ENCODE measurements around the gene CDK14.

Gene CDK14

GRCh38 chr7:90736316-90736715, 140.2 kb downstream of the CDK14 start:
- TF ChIP-seq, protein P1, sequence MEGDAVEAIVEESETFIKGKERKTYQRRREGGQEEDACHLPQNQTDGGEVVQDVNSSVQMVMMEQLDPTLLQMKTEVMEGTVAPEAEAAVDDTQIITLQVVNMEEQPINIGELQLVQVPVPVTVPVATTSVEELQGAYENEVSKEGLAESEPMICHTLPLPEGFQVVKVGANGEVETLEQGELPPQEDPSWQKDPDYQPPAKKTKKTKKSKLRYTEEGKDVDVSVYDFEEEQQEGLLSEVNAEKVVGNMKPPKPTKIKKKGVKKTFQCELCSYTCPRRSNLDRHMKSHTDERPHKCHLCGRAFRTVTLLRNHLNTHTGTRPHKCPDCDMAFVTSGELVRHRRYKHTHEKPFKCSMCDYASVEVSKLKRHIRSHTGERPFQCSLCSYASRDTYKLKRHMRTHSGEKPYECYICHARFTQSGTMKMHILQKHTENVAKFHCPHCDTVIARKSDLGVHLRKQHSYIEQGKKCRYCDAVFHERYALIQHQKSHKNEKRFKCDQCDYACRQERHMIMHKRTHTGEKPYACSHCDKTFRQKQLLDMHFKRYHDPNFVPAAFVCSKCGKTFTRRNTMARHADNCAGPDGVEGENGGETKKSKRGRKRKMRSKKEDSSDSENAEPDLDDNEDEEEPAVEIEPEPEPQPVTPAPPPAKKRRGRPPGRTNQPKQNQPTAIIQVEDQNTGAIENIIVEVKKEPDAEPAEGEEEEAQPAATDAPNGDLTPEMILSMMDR (IDR thresholded peaks at IDR 0.05; ENCODE audit: low read depth, low read length), result no peak
- Histone ChIP-seq H3K4me1 (no peaks in the 10 kb centered on the region), H3K4me3 (ENCODE audit: low read depth, low read length) (no peak overlapping the region)

DNA sequence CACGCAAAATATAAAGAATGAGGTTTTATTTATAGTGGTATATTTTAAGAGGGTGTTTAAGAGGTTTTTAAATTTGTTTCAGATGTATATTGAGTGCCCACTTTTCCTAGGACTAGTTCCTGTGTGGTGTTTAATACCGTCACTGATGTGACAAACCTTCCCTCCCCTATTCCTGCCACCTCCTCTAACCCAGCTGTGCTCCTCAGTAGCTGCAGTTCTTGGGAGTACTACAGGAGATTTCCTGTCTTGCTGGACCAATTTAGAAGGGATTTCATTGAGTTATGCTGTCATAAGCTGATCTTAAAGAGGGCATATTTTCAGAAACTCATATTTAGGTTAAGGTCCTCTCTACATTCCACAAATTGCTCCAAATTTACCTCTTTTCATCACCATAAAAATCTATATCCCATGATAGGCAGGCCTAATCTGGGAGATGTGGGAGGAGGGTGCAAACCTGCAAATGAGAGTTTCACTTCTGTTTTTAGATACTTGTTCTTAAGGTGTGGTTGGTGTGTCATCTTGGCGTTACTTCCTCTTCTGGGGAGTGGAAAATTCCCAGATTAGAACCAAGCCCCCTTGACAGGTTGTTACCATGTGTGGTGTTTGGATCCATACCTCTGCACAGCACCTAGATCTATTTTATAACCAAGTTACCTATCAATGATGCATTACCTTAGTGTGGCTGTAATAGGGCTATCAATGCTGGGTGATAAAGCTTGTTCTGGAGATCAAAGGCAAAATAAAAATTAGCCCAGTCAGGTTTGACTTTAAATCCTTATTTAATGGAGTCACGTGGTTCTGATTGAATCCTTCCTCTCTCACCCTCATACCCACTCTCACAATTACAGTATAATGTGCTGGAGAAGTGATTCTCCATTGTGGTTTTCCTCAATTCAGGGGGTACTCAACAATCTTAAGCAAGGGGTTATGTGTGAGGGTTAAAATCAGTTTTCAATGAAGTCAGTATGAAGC, 141.1 kb downstream of the CDK14 start:
- DNase-seq, result no peak
- H3K9me3 ChIP-seq, result no peaks in the 10 kb centered on the region
- H3K27me3 ChIP-seq, result no peaks in the 10 kb centered on the region
- TF ChIP-seq, protein P1 (IDR thresholded peaks at IDR 0.05; ENCODE audit: low read depth, low read length), result no peak
- no peaks in the 10 kb centered on the region for H3K4me1 ChIP-seq
- no peak overlapping the region for H3K4me3 ChIP-seq (ENCODE audit: low read depth, low read length)
- no peaks in the 10 kb centered on the region for H3K36me3 ChIP-seq

More at GRCh38 chr7:90736316-90736715, 140.2 kb downstream of the CDK14 start:
- no peaks in the 10 kb centered on the region for H3K27me3 ChIP-seq
- no peaks in the 10 kb centered on the region for H3K9me3 ChIP-seq
- no peak for DNase-seq
- H3K36me3 ChIP-seq, result no peaks in the 10 kb centered on the region

DNA sequence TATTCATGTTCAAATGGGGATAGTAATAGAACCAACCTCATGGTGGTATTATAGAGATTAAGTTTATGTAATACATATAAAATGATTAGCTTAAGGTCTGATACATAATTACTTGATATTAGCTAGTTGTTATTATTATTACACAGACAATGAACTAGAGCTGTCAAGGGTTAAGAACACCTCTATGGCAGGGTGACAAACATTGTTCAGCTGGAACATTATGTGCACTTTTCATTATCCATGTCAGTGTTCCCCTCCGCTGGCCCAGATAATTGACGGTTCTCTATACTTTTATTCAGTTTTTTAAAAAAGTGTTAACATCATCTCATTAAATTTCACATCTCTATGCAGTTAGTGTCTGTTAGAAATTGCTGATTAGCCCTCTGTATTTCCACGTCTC, 142.1 kb downstream of the CDK14 start:
- Histone ChIP-seq H3K9me3 (no peaks in the 10 kb centered on the region), H3K27me3 (no peaks in the 10 kb centered on the region), H3K36me3 (no peaks in the 10 kb centered on the region), H3K4me3 (ENCODE audit: low read depth, low read length) (no peak overlapping the region), H3K4me1 (no peaks in the 10 kb centered on the region)
- TF ChIP-seq, protein P1 (IDR thresholded peaks at IDR 0.05; ENCODE audit: low read depth, low read length), result no peak
- no peak for DNase-seq

- no peaks in the 10 kb centered on the region for H3K36me3 ChIP-seq
- no peaks in the 10 kb centered on the region for H3K4me1 ChIP-seq
- H3K27me3 ChIP-seq, result no peaks in the 10 kb centered on the region
- H3K4me3 ChIP-seq (ENCODE audit: low read depth, low read length), result no peak overlapping the region
- no peaks in the 10 kb centered on the region for H3K9me3 ChIP-seq
- DNase-seq, result no peak
- TF ChIP-seq, protein P1 (IDR thresholded peaks at IDR 0.05; ENCODE audit: low read depth, low read length), result no peak
Measured at GRCh38 chr7:90739716-90740115, 143.6 kb downstream of the CDK14 start.

GRCh38 chr7:90740386-90740785, 144.3 kb downstream of the CDK14 start:
- Histone ChIP-seq H3K9me3 (no peaks in the 10 kb centered on the region), H3K27me3 (no peaks in the 10 kb centered on the region), H3K4me1 (no peaks in the 10 kb centered on the region), H3K36me3 (no peaks in the 10 kb centered on the region), H3K4me3 (ENCODE audit: low read depth, low read length) (no peak overlapping the region)
- no peak for DNase-seq
- TF ChIP-seq, protein P1 (IDR thresholded peaks at IDR 0.05; ENCODE audit: low read depth, low read length), result no peak

DNA sequence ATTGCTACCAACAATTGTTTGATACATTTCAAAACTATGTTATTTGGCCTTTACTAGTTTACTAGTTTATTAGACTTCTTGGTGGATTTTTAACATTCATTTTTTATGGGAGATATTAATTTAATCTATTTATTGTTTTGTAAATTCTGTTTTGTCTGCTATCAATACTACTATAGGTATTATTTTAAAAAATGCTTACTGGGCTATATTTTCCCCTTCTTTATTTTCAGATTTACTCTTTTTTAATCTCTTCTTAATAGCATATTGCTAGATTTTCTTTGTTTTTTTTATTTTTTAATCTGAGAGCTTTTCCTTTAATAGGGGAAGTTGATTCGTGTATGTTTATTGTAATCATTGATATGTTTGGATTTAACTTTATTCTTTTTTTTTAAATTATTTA, 147.5 kb downstream of the CDK14 start:
- Histone ChIP-seq H3K9me3 (no peaks in the 10 kb centered on the region), H3K27me3 (no peaks in the 10 kb centered on the region), H3K36me3 (no peaks in the 10 kb centered on the region), H3K4me1 (no peaks in the 10 kb centered on the region), H3K4me3 (ENCODE audit: low read depth, low read length) (no peak overlapping the region)
- DNase-seq, result no peak
- TF ChIP-seq, protein P1 (IDR thresholded peaks at IDR 0.05; ENCODE audit: low read depth, low read length), result no peak

Data from BE2C (cell line).